Calu3 (cell line): ENCODE measurements around the gene UBE2Z. TPM values are rescaled to one million over a fixed set of nuclear protein-coding genes. Genes with fewer than 3 reads are reported as not detected.

Experiments used
- Bru-seq: library from RNA; stranded (reverse); fragments of 400-500 nt; gene quantifications from one replicate; lab custom pipeline; 2021; lab: Mats Ljungman, UMichigan
- BruChase-seq, 2 experiments: library from RNA; stranded (reverse); fragments of 400-500 nt; gene quantifications; one replicate each; lab custom pipeline; 2021; lab: Mats Ljungman, UMichigan
- BruUV-seq: library from RNA; stranded (reverse); fragments of 400-500 nt; replicated peaks from 2 replicates; lab custom pipeline; 2021; lab: Mats Ljungman, UMichigan
- CTCF ChIA-PET: fragments of 300-600 bp; sonication (Branson Sonifier 250); formaldehyde crosslinking; loops from one replicate; lab custom pipeline; 2022; ENCODE audit warnings: antibody characterized with exemption; lab: Charles Lee
- DNase-seq: peaks from one replicate; pipeline ENCODE4 v3.0.0; 2022
- H3K27ac Mint-ChIP-seq: one replicate; pipeline ENCODE4 v1.8.0; 2022; ENCODE audit warnings: mixed read lengths; ENCODE audit not compliant: unreplicated experiment
- H3K27me3 Mint-ChIP-seq: one replicate; pipeline ENCODE4 v1.8.0; 2022; ENCODE audit warnings: mixed read lengths; ENCODE audit not compliant: unreplicated experiment
- H3K36me3 Mint-ChIP-seq: one replicate; pipeline ENCODE4 v1.8.0; 2022; ENCODE audit warnings: mild to moderate bottlenecking, moderate library complexity, mixed read lengths; ENCODE audit not compliant: insufficient read depth, unreplicated experiment
- H3K4me1 Mint-ChIP-seq: one replicate; pipeline ENCODE4 v1.8.0; 2022; ENCODE audit warnings: mild to moderate bottlenecking, low read depth, mixed read lengths; ENCODE audit not compliant: unreplicated experiment
- H3K4me3 Mint-ChIP-seq: one replicate; pipeline ENCODE4 v1.8.0; 2022; ENCODE audit warnings: mild to moderate bottlenecking, low read depth, moderate library complexity, mixed read lengths; ENCODE audit not compliant: unreplicated experiment
- H3K9me3 Mint-ChIP-seq: one replicate; pipeline ENCODE4 v1.8.0; 2022; ENCODE audit warnings: low read depth, mixed read lengths; ENCODE audit not compliant: unreplicated experiment
- intact Hi-C: fragments of 100-400 bp; cut with micrococcal nuclease; formaldehyde crosslinking; loops from one replicate; pipeline ENCODE4 v1.10.0; 2022; ENCODE audit not compliant: unreplicated experiment
- long read RNA-seq: library from polyadenylated mRNA; stranded (forward); transcript quantifications from one replicate; pipeline ENCODE4 v2.0.0, GENCODE V29; 2022
- total RNA-seq: library from RNA; stranded (reverse); gene quantifications from 2 replicates; pipeline ENCODE4 v1.2.3, GENCODE V29; 2022
- TF ChIP-seq, protein P1 (sequence below): fragments of 200-600 bp; IDR thresholded peaks from one replicate; pipeline ENCODE4 v1.8.0; 2022; ENCODE audit warnings: antibody characterized with exemption; ENCODE audit not compliant: unreplicated experiment

UBE2Z gene
- 179 and 182 TPM in 2 replicates for total RNA-seq
- Bru-seq, nascent RNA: percentile 98 among the genes with signal in this experiment
- percentile 97 among the genes with signal in this experiment for BruChase-seq, experiment 1, labeled RNA remaining after a 6-hour chase
- percentile 97 among the genes with signal in this experiment for BruChase-seq, experiment 2, labeled RNA remaining after a 2-hour chase
- long read RNA-seq, full-length matches to known transcripts: 171 of 227 reads
- long read RNA-seq, partial matches to known transcripts: 39 of 227 reads
- long read RNA-seq, other reads (novel, unspliced or antisense): 17 of 227 reads

- Mint-ChIP-seq H3K27me3 (no peaks in the 10 kb centered on the region), H3K4me1 (peaks cover 36% of the 10 kb centered on the region), H3K36me3 (peaks cover 65% of the 10 kb centered on the region), H3K9me3 (no peaks in the 10 kb centered on the region), H3K4me3 (peak within 1 kb of the TSS; percentile 88), H3K27ac (peak within 1 kb of the TSS; percentile 94)
- intact Hi-C loops: no loop called here
- BruUV-seq: no TSS peak
- TF ChIP-seq, protein P1, sequence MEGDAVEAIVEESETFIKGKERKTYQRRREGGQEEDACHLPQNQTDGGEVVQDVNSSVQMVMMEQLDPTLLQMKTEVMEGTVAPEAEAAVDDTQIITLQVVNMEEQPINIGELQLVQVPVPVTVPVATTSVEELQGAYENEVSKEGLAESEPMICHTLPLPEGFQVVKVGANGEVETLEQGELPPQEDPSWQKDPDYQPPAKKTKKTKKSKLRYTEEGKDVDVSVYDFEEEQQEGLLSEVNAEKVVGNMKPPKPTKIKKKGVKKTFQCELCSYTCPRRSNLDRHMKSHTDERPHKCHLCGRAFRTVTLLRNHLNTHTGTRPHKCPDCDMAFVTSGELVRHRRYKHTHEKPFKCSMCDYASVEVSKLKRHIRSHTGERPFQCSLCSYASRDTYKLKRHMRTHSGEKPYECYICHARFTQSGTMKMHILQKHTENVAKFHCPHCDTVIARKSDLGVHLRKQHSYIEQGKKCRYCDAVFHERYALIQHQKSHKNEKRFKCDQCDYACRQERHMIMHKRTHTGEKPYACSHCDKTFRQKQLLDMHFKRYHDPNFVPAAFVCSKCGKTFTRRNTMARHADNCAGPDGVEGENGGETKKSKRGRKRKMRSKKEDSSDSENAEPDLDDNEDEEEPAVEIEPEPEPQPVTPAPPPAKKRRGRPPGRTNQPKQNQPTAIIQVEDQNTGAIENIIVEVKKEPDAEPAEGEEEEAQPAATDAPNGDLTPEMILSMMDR: no peak
- CTCF ChIA-PET: interaction anchor here (0.7 to 2.9 kb wide), 7 partner anchors 15 to 128 kb away, joined by 3 to 18 read pairs (median 4); partner anchors contain the start of gene ATP5MC1
- DNase-seq: peak; percentile 96
Measured at GRCh38 chr17:48908047-48908843, at the start of gene UBE2Z. TSS of gene UBE2Z (plus strand) at chr17:48908407. CDS start at chr17:48908504, 97 bp downstream.

GRCh38 chr17:48860034-48860433 is 48.2 kb upstream of the UBE2Z start:
- no peaks in the 10 kb centered on the region for H3K27me3 Mint-ChIP-seq
- no peaks in the 10 kb centered on the region for H3K4me1 Mint-ChIP-seq
- H3K4me3 Mint-ChIP-seq: no peak overlapping the region
- DNase-seq: no peak
- TF ChIP-seq, protein P1: no peak
- intact Hi-C loops: no loop called here
- no TSS peak for BruUV-seq
- no peak overlapping the region for H3K27ac Mint-ChIP-seq
- CTCF ChIA-PET: interaction anchor here (0.6 kb wide), 1 partner anchor 25 kb away, joined by 6 read pairs; no protein-coding TSS in a partner anchor
- no peaks in the 10 kb centered on the region for H3K9me3 Mint-ChIP-seq
- H3K36me3 Mint-ChIP-seq: peaks cover 33% of the 10 kb centered on the region

GRCh38 chr17:48860456-48860855 is 47.8 kb upstream of the UBE2Z start:
- CTCF ChIA-PET: interaction anchor here (1.2 kb wide), 1 partner anchor 179 kb away, joined by 3 read pairs; no protein-coding TSS in a partner anchor
- no peaks in the 10 kb centered on the region for H3K4me1 Mint-ChIP-seq
- H3K27ac Mint-ChIP-seq: no peak overlapping the region
- H3K9me3 Mint-ChIP-seq: no peaks in the 10 kb centered on the region
- H3K27me3 Mint-ChIP-seq: no peaks in the 10 kb centered on the region
- DNase-seq: no peak
- intact Hi-C loops: no loop called here
- peaks cover 37% of the 10 kb centered on the region for H3K36me3 Mint-ChIP-seq
- TF ChIP-seq, protein P1: no peak
- no peak overlapping the region for H3K4me3 Mint-ChIP-seq
- no TSS peak for BruUV-seq

GRCh38 chr17:48868916-48869500 is 39.2 kb upstream of the UBE2Z start:
- intact Hi-C loops: no loop called here
- no peaks in the 10 kb centered on the region for H3K9me3 Mint-ChIP-seq
- peaks cover 52% of the 10 kb centered on the region for H3K4me1 Mint-ChIP-seq
- CTCF ChIA-PET: interaction anchor here (0.6 to 2.9 kb wide), 2 partner anchors 10 to 15 kb away, joined by 3 to 12 read pairs; no protein-coding TSS in a partner anchor
- TF ChIP-seq, protein P1: no peak
- H3K27me3 Mint-ChIP-seq: no peaks in the 10 kb centered on the region
- DNase-seq: no peak
- H3K27ac Mint-ChIP-seq: peak overlapping the region; percentile 12
- peaks cover 23% of the 10 kb centered on the region for H3K36me3 Mint-ChIP-seq
- no peak overlapping the region for H3K4me3 Mint-ChIP-seq
- BruUV-seq: no TSS peak
